Body of pancreas (tissue), 4 donors: ENCODE measurements around the gene SOHLH1. TPM values are rescaled to one million over a fixed set of nuclear protein-coding genes. Genes with fewer than 3 reads are reported as not detected.

ENCODE experiments used
- ATAC-seq: fragments of 150-250 bp; one replicate; pipeline ENCODE4 v1.9.1; 2016
- DNase-seq, 4 donors: peaks; one replicate each; pipeline ENCODE4 v3.0.0-alpha.2; 2019
- H3K27ac ChIP-seq, 4 donors: fragments of 200-600 bp; sonication (generic); 1 replicate in 3 of 4; 2 replicates in 1 of 4; pipeline versions ENCODE4 v1.5.1 to v1.6.1; 2016 to 2019; ENCODE audit warnings: mild to moderate bottlenecking in 1 of 4, mixed read lengths in 1 of 4, moderate library complexity in 1 of 4
- H3K27me3 ChIP-seq, 2 donors: fragments of 200-600 bp; sonication (generic); one replicate each; pipeline ENCODE4 v1.6.0; 2016; ENCODE audit warnings: mild to moderate bottlenecking in 1 of 2
- H3K36me3 ChIP-seq, 2 donors: fragments of 200-600 bp; sonication (generic); replicated peaks in 1 of 2; 2 replicates each; pipeline ENCODE4 v1.5.1; 2016; ENCODE audit warnings: low read depth in 2 of 2; ENCODE audit not compliant: insufficient read depth in 1 of 2
- H3K4me1 ChIP-seq: fragments of 200-600 bp; sonication (generic); one replicate; pipeline ENCODE4 v1.6.0; 2016
- H3K4me3 ChIP-seq, 2 donors: fragments of 200-600 bp; sonication (generic); 1 replicate in 1 of 2; 2 replicates in 1 of 2; pipeline ENCODE4 v1.5.1; 2016 to 2019
- H3K9me3 ChIP-seq, 3 donors: fragments of 200-600 bp; sonication (generic); 1 replicate in 2 of 3; 2 replicates in 1 of 3; pipeline ENCODE4 v1.5.1; 2016
- CTCF ChIP-seq, 7 experiments: fragments of 450-650 bp in 4 of 7; fragments of 200-600 bp in 3 of 7; sonication (generic) in 3 of 7; IDR thresholded peaks; one replicate each; pipeline ENCODE4 v1.5.1; 2016 to 2019; ENCODE audit warnings: antibody characterized with exemption in 7 of 7
- POLR2A ChIP-seq, 3 donors: fragments of 450-650 bp; IDR thresholded peaks; one replicate each; pipeline ENCODE4 v1.6.1; 2016; ENCODE audit warnings: antibody characterized with exemption in 3 of 3, mild to moderate bottlenecking in 2 of 3
- WGBS, 2 donors: methylation state at CpG; one replicate each; pipeline ENCODE4 v1.1.5; 2017; 5-methylcytosine and 5-hydroxymethylcytosine counted together
- intact Hi-C: fragments of 100-400 bp; cut with DNase I; formaldehyde crosslinking; loops from one replicate; pipeline ENCODE4 v1.15.1; 2023
- total RNA-seq, 2 donors: library from RNA; depleted of rRNA; stranded (reverse); fragments of >200 nt; gene quantifications; one replicate each; pipeline ENCODE4 v1.1.0, GENCODE V29; 2016

Gene SOHLH1
- total RNA-seq, 2 donors from 2014 or later = not detected

DNA sequence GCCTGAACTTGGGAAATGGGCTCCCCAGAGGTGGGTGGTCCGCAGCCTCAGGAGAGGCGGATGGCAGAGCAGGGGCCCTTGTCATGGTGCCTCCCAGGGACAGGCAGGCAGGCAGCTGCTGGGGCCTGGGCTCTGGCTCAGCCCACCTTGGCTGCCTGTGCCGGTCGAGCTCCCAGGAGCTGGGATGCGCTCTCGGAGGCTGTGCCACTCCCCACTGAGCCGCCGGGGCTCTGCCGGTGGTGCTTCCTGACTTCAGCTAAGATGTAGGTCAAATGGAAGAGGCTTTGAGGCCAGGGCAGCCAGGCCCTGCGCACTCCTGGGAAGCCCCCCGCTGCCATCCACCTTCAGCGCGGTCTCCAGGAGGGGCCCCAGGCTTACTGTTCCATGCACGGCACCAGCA is 43.7 kb upstream of the SOHLH1 start:
- no peaks in the 10 kb centered on the region for H3K4me1 ChIP-seq
- TF ChIP-seq POLR2A (IDR thresholded peaks at IDR 0.05) (no peak), CTCF (IDR thresholded peaks at IDR 0.05) (no peak)
- no peak for ATAC-seq
- no peak for DNase-seq
- H3K27ac ChIP-seq = no peak overlapping the region
- WGBS, 2 donors = 50% methylated on average over 14 of the region's 14 CpGs; no CpG with 5 or more reads in 1 of the 2 donors
- no peaks in the 10 kb centered on the region for H3K27me3 ChIP-seq
- no peaks in the 10 kb centered on the region for H3K9me3 ChIP-seq
- H3K4me3 ChIP-seq = no peak overlapping the region
- intact Hi-C loops = no loop called here
- H3K36me3 ChIP-seq = no peaks in the 10 kb centered on the region

DNA sequence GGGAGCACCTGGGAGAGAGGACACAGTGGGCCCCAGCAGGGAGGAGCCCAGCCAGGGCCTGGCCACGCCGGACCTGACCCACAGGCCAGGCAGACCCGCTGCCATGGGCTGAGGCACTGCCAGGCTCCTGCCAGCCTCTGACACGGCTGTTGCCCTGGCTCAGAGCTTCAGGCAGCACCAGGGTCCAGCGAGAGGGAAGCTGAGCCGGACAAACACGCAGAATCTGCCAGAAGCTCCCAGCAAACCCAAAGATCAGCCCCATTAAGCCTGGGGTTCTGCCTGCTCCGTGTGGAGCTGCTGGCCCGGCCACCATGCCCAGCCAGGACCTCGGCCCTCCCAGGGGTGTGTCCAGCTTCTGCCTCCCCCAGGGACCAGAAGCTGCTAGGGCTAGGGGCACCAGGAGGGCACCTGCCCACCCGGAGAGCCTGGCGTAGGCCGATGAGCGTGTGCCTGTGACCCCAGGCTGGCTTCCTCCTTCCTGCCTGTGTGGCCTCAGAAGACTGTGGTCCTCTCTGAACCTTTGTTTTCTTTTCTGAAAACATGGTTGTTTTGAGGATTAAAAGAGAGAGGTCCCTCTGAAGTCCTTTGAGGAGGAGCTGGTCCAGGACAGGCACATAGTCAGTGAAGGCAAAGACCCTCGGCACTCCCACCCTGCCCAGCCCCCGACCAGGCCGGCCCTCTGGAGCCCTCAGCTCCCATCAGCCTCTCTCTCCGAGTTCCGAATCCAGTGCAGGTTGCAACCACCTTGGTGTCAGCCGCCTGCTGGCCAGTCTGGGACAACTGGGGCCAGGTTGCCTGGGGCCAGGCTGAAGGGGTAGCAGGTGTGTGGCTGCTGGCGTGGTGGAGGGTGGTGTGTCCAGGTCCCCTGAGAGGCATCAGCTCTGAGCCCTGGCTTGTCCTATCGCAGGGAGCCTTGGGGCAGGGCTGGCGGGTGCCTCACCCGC is 42.3 kb upstream of the SOHLH1 start:
- no peaks in the 10 kb centered on the region for H3K27me3 ChIP-seq
- DNase-seq (no peak), ATAC-seq (no peak)
- H3K4me1 ChIP-seq = no peaks in the 10 kb centered on the region
- no peak overlapping the region for H3K4me3 ChIP-seq
- TF ChIP-seq POLR2A (IDR thresholded peaks at IDR 0.05) (no peak), CTCF (IDR thresholded peaks at IDR 0.05) (no peak)
- H3K27ac ChIP-seq = no peak overlapping the region
- intact Hi-C loops = no loop called here
- 50 to 55% methylated on average over 10 to 23 of the region's 24 CpGs for WGBS, 2 donors
- H3K9me3 ChIP-seq = no peaks in the 10 kb centered on the region
- H3K36me3 ChIP-seq = no peaks in the 10 kb centered on the region

- no peak for TF ChIP-seq CTCF (IDR thresholded peaks at IDR 0.05)
- no peak for TF ChIP-seq POLR2A (IDR thresholded peaks at IDR 0.05)
- Histone ChIP-seq H3K27me3 (no peaks in the 10 kb centered on the region), H3K27ac (no peak overlapping the region), H3K4me3 (no peak overlapping the region), H3K36me3 (no peaks in the 10 kb centered on the region), H3K4me1 (no peaks in the 10 kb centered on the region), H3K9me3 (no peaks in the 10 kb centered on the region)
- intact Hi-C loops = no loop called here
- no peak for DNase-seq
- WGBS, 2 donors = 45 to 54% methylated on average over 21 to 23 of the region's 28 CpGs
- ATAC-seq = no peak
Observed at GRCh38 chr9:135739271-135740220, 40.3 kb upstream of the SOHLH1 start.

GRCh38 chr9:135737840-135738521 is 38.7 kb upstream of the SOHLH1 start:
- WGBS, 2 donors = 40% methylated on average over 16 of the region's 16 CpGs; no CpG with 5 or more reads in 1 of the 2 donors
- Histone ChIP-seq H3K9me3 (no peaks in the 10 kb centered on the region), H3K27me3 (no peaks in the 10 kb centered on the region), H3K4me1 (no peaks in the 10 kb centered on the region), H3K27ac (no peak overlapping the region), H3K36me3 (no peaks in the 10 kb centered on the region), H3K4me3 (no peak overlapping the region)
- DNase-seq (no peak), ATAC-seq (no peak)
- no peak for TF ChIP-seq POLR2A (IDR thresholded peaks at IDR 0.05)
- TF ChIP-seq CTCF (IDR thresholded peaks at IDR 0.05) = no peak
- intact Hi-C loops = no loop called here
